Endothelial cell of umbilical vein (primary cell): ENCODE measurements around the gene R3HCC1L. TPM values are rescaled to one million over a fixed set of nuclear protein-coding genes. Genes with fewer than 3 reads are reported as not detected.

Experiments
- BruUV-seq: library from RNA; stranded (reverse); fragments of 400-500 nt; replicated peaks from 2 replicates; lab custom pipeline; 2021; lab: Mats Ljungman, UMichigan
- CTCF ChIA-PET: fragments of 300-600, 350-600 bp; sonication (Branson Sonifier 250); formaldehyde crosslinking; loops from one replicate; lab custom pipeline; 2021; ENCODE audit warnings: antibody characterized with exemption, inconsistent platforms; lab: Charles Lee
- POLR2A ChIA-PET: fragments of 300-600, 350-600 bp; sonication (Branson Sonifier 250); formaldehyde crosslinking; loops from one replicate; lab custom pipeline; 2021; ENCODE audit warnings: antibody characterized with exemption, inconsistent platforms; lab: Charles Lee
- DNase-seq: peaks from one replicate; pipeline ENCODE4 v3.0.0-alpha.2; 2011; ENCODE audit warnings: low read depth, low spot score
- FAIRE-seq: peaks from 2 replicates; lab custom pipeline; 2011; peaks lifted over from hg19 to GRCh38; lab: Jason Lieb, UNC
- H2AFZ ChIP-seq: 2 replicates; pipeline ENCODE4 v1.6.0; 2012; ENCODE audit warnings: low read depth, low read length, control low read depth, inconsistent platforms
- H3K27ac ChIP-seq: 2 replicates; pipeline ENCODE4 v1.5.1; 2011; ENCODE audit warnings: low read depth, mild to moderate bottlenecking, control low read depth, low read length, moderate library complexity; ENCODE audit not compliant: insufficient read depth
- H3K27me3 ChIP-seq, 2 experiments: 2 replicates each; pipeline versions ENCODE4 v1.6.0 to v1.6.1; 2011; ENCODE audit warnings: low read length in 2 of 2, mixed read lengths in 1 of 2; ENCODE audit not compliant: control insufficient read depth in 2 of 2, insufficient read depth in 2 of 2
- H3K36me3 ChIP-seq, 2 experiments: 2 replicates in 1 of 2; 3 replicates in 1 of 2; pipeline ENCODE4 v1.5.1; 2011; ENCODE audit warnings: low read length in 2 of 2, mild to moderate bottlenecking in 1 of 2, moderate library complexity in 1 of 2; ENCODE audit not compliant: control insufficient read depth in 2 of 2, insufficient read depth in 2 of 2; ENCODE audit errors: extremely low read depth in 1 of 2
- H3K4me1 ChIP-seq: 3 replicates; pipeline ENCODE4 v1.5.1; 2011; ENCODE audit warnings: mild to moderate bottlenecking, low read length; ENCODE audit not compliant: control insufficient read depth, insufficient read depth; ENCODE audit errors: extremely low read depth
- H3K4me2 ChIP-seq: 2 replicates; pipeline ENCODE4 v1.6.1; 2011; ENCODE audit warnings: low read length, control low read depth, mixed read lengths; ENCODE audit not compliant: insufficient read depth
- H3K4me3 ChIP-seq, 3 experiments: fragments of 200-600 bp in 1 of 3; sonication (generic), shearing (Covaris generic) in 1 of 3; replicated peaks in 1 of 3; 2 replicates each; pipeline ENCODE4 v1.5.1; 2011 to 2016; ENCODE audit warnings: control low read depth in 3 of 3, low read length in 3 of 3, mild to moderate bottlenecking in 2 of 3, inconsistent platforms in 1 of 3, low read depth in 1 of 3, moderate library complexity in 1 of 3; ENCODE audit not compliant: insufficient read depth in 1 of 3
- H3K79me2 ChIP-seq: 2 replicates; pipeline ENCODE4 v1.6.0; 2012; ENCODE audit warnings: low read length, inconsistent platforms; ENCODE audit not compliant: control insufficient read depth, insufficient read depth
- H3K9ac ChIP-seq: replicated peaks from 2 replicates; pipeline ENCODE3; 2011; ENCODE audit warnings: low read length, control low read depth; ENCODE audit not compliant: insufficient read depth; ENCODE audit errors: extremely low read depth
- H3K9me1 ChIP-seq: replicated peaks from 3 replicates; pipeline ENCODE4 v1.6.0; 2011; ENCODE audit warnings: mild to moderate bottlenecking, low read length; ENCODE audit not compliant: control insufficient read depth, insufficient read depth; ENCODE audit errors: extremely low read depth
- H3K9me3 ChIP-seq: replicated peaks from 2 replicates; pipeline ENCODE4 v1.5.1; 2012; ENCODE audit warnings: low read length, inconsistent platforms; ENCODE audit not compliant: control insufficient read depth, insufficient read depth
- H4K20me1 ChIP-seq: replicated peaks from 2 replicates; pipeline ENCODE3; 2011; ENCODE audit warnings: mild to moderate bottlenecking, low read length; ENCODE audit not compliant: control insufficient read depth, insufficient read depth; ENCODE audit errors: extremely low read depth
- CTCF ChIP-seq, 2 donors: IDR thresholded peaks; 1 replicate in 1 of 2; 2 replicates in 1 of 2; pipeline ENCODE4 v1.5.1; 2011; ENCODE audit warnings: low read length in 2 of 2, mild to moderate bottlenecking in 2 of 2, moderate library complexity in 2 of 2, control low read depth in 1 of 2, inconsistent platforms in 1 of 2, low read depth in 1 of 2; ENCODE audit not compliant: insufficient read depth in 1 of 2; ENCODE audit errors: extremely low read depth in 1 of 2
- EZH2 ChIP-seq: IDR thresholded peaks from 2 replicates; pipeline ENCODE4 v1.6.1; 2012; ENCODE audit warnings: borderline replicate concordance, low read depth, mild to moderate bottlenecking, moderate library complexity, low read length, inconsistent platforms; ENCODE audit not compliant: severe bottlenecking
- FOS ChIP-seq: IDR thresholded peaks from 2 replicates; pipeline ENCODE4 v1.6.1; 2011; ENCODE audit warnings: mild to moderate bottlenecking, low read length, moderate library complexity, borderline replicate concordance; ENCODE audit not compliant: insufficient read depth
- GATA2 ChIP-seq: IDR thresholded peaks from 2 replicates; pipeline ENCODE4 v1.7.0; 2011; ENCODE audit warnings: low read depth, mild to moderate bottlenecking, moderate library complexity, mixed read lengths, low read length; ENCODE audit not compliant: insufficient read length, insufficient read depth
- JUN ChIP-seq: IDR thresholded peaks from 2 replicates; pipeline ENCODE4 v1.6.1; 2011; ENCODE audit warnings: borderline replicate concordance, low read depth; ENCODE audit not compliant: insufficient read length, insufficient read depth
- MAX ChIP-seq: IDR thresholded peaks from 2 replicates; pipeline ENCODE4 v1.6.1; 2011; ENCODE audit not compliant: insufficient read depth, insufficient read length
- MYC ChIP-seq: IDR thresholded peaks from one replicate; pipeline ENCODE4 v1.6.1; 2011; ENCODE audit warnings: mild to moderate bottlenecking, low read depth, low read length
- POLR2A ChIP-seq: IDR thresholded peaks from 2 replicates; pipeline ENCODE4 v1.6.1; 2012; ENCODE audit warnings: low read depth, mild to moderate bottlenecking, control low read depth, low read length
- POLR2AphosphoS5 ChIP-seq: IDR thresholded peaks from 2 replicates; pipeline ENCODE4 v1.6.1; 2012; ENCODE audit warnings: low read depth, mild to moderate bottlenecking, control low read depth, low read length, moderate library complexity; ENCODE audit not compliant: insufficient read depth
- dilution Hi-C: fragments of 300-500 bp; cut with MboI; formaldehyde crosslinking; loops from one replicate; pipeline ENCODE4 v1.15.0; 2019; ENCODE audit warnings: low sequenced_read_pairs; ENCODE audit not compliant: extremely low pct_ligation_motif_present
- intact Hi-C: fragments of 100-400 bp; cut with micrococcal nuclease; formaldehyde crosslinking; loops from one replicate; pipeline ENCODE4 v1.10.0; 2022
- polyA plus RNA-seq, 4 experiments: library from polyadenylated mRNA; depleted of rRNA in 3 of 4; stranded (reverse) in 3 of 4; unstranded in 1 of 4; fragments of >200 nt; gene quantifications; 2 replicates each; pipeline versions ENCODE4 v1.2.1 to v1.2.3, GENCODE V29; 2011 to 2012; ENCODE audit warnings: missing spikeins in 1 of 4
- total RNA-seq: library from RNA; stranded (reverse); gene quantifications from 2 replicates; pipeline ENCODE4 v1.2.3, GENCODE V29; 2021

Gene R3HCC1L
- total and polyA plus RNA-seq, 2 donors (not counting 3 experiments of a cell fraction or from before 2014, with no cell fraction given): 6.3 to 12.4 TPM

- dilution Hi-C loops: no loop called here
- Histone ChIP-seq H3K9ac (no peak overlapping the region), H3K4me2 (no peak overlapping the region), H4K20me1 (peaks cover 3% of the 10 kb centered on the region), H3K36me3 (no peaks in the 10 kb centered on the region), H3K9me1 (no peaks in the 10 kb centered on the region), H3K79me2 (peaks cover 16% of the 10 kb centered on the region), H3K27ac (no peak overlapping the region), H3K4me1 (no peaks in the 10 kb centered on the region), H3K9me3 (no peaks in the 10 kb centered on the region), H3K27me3 (no peaks in the 10 kb centered on the region), H3K4me3 (no peak overlapping the region), H2AFZ (no peak overlapping the region)
- DNase-seq (no peak), FAIRE-seq (no peak)
- BruUV-seq: no TSS peak
- intact Hi-C loops: no loop called here
- CTCF ChIA-PET: interaction anchor here (0.8 kb wide), 2 partner anchors 45 to 123 kb away, joined by 3 to 4 read pairs; no protein-coding TSS in a partner anchor
- no peak for TF ChIP-seq JUN
- no peak for TF ChIP-seq POLR2A
- no peak for TF ChIP-seq FOS
- TF ChIP-seq EZH2: no peak
- TF ChIP-seq GATA2: no peak
- TF ChIP-seq POLR2AphosphoS5: no peak
- TF ChIP-seq CTCF (IDR thresholded peaks at IDR 0.05; ENCODE audit: extremely low read depth in 1 of 2, insufficient read depth in 1 of 2, low read depth in 1 of 2, low read length in 2 of 2): no peak
- TF ChIP-seq MYC: no peak
- no peak for TF ChIP-seq MAX
- POLR2A ChIA-PET: no interaction called here
Observed at GRCh38 chr10:98215373-98215772, 80.9 kb downstream of the R3HCC1L start.
